Measurements from ENCODE around the gene HSPA9. TPM values are rescaled to one million over a fixed set of nuclear protein-coding genes. Genes with fewer than 3 reads are reported as not detected.

Gene HSPA9
- total RNA-seq, 4 donors from 2014 or later, result 152 to 221 (median 160) TPM

DNA sequence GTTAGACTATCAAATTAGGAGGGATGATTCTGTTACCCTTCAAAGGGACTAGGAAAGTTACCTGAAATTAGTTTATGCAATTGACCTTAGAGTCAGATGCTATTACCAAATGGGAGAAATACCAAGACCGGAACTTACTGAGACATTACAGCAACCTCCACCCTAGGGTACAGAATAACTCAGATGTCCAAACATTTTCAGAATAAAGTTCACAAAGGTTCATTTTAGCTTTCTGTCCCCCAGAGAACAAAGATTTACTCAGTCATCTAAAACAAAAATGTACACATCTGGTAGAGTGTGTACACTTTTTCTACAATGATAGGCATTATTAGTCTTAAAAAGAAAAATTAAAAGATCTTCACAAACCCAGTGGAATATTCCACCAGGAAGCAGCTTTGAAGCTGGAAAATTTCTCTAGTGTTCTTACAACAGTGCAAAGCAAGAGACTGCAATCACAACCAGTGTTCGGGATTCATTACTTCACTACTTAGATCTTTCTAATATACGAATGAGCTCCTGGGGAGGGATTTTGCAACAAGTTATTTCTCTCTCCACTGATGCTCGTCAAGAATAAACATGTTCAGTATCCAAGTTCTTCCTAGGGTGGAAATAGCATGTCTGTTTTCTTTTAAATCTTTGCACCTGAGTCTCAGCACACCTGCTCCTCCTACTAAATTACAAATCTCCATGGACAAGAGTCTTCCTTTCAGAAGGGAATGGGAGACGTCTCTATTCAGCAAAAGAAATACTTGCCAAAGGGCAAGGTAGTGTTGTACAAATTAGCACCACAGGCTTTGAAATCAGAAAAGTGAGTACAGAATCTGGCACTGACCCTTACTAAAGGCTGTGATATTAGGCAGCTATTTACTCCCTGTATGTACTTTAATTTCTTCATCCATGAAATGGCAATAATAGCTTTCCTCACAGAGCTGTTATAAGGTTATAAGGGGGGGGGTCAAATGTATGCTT, 40.9 kb downstream of the HSPA9 start:
- Histone ChIP-seq H3K27me3 (no peaks in the 10 kb centered on the region), H3K36me3 (peaks cover 0 to 6% (median 0%) of the 10 kb centered on the region in 3 donors), H3K27ac (no peak overlapping the region), H3K4me3 (no peak overlapping the region), H3K9me3 (no peaks in the 10 kb centered on the region), H3K4me1 (peaks cover 0 to 14% (median 0%) of the 10 kb centered on the region in 4 donors)
- TF ChIP-seq POLR2A (IDR thresholded peaks at IDR 0.05), result no peak
- no peak for TF ChIP-seq CTCF (IDR thresholded peaks at IDR 0.05)
- no peak for DNase-seq

DNA sequence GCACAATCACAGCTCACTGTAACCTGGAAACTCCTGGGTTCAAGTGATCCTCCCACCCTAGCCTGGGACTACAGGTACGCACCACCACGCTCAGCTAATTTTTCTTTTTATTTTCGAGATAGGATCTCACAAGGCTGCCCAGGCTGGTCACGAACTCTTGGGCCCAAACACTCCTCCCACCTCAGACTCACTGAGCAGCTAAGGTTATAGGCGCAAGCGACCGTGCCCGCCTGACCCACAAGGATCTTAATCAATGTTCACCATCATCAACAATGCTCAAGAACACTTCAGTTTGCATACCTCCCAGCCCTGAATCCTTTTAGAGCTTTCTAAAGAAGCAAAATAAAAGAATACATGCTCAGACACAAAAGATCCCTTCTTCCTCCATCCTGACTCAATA, 45.4 kb downstream of the HSPA9 start:
- DNase-seq, result no peak
- H3K27me3 ChIP-seq, result no peaks in the 10 kb centered on the region
- no peaks in the 10 kb centered on the region for H3K9me3 ChIP-seq
- H3K27ac ChIP-seq, result no peak overlapping the region
- TF ChIP-seq CTCF (IDR thresholded peaks at IDR 0.05) (no peak), POLR2A (IDR thresholded peaks at IDR 0.05) (no peak)
- no peak overlapping the region for H3K4me3 ChIP-seq
- peaks cover 0 to 8% (median 0%) of the 10 kb centered on the region in 3 donors for H3K36me3 ChIP-seq
- peaks cover 0 to 8% (median 0%) of the 10 kb centered on the region in 4 donors for H3K4me1 ChIP-seq

DNA sequence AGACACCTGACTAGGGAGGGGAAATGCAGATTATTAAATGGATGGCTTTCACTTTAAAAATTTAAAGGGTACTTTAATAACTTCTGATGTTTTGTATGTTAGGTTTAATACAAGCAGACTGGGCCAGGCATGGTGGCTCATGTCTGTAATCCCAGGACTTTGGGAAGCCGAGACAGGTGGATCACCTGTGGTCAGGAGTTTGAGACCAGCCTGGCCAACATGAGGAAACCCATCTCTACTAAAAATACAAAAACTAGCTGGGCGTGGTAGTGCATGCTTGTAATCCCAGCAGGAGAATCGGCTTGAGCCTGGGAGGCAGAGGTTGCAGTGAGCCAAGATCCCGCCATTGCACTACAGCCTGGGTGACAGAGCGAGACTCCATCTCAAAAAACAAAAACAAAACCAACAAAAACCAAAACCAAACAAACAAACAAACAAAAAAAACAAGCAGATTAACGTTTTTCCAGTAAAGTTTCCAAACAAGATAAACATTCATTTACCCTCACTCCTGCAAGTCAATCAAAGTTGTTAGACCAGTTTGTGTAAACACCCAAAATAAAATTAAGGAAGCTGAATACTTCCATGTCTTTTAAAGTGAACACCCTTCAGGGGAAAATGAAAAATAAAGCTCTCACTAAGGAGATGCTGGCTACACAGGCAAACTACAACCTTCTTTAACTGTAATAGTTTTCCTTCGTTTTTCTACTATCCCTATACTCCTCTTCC, 46.3 kb downstream of the HSPA9 start:
- no peak for DNase-seq
- Histone ChIP-seq H3K27ac (no peak overlapping the region), H3K4me1 (peaks cover 0 to 8% (median 0%) of the 10 kb centered on the region in 4 donors), H3K9me3 (no peaks in the 10 kb centered on the region), H3K4me3 (no peak overlapping the region), H3K27me3 (no peaks in the 10 kb centered on the region), H3K36me3 (peaks cover 0 to 8% (median 0%) of the 10 kb centered on the region in 3 donors)
- no peak for TF ChIP-seq CTCF (IDR thresholded peaks at IDR 0.05)
- TF ChIP-seq POLR2A (IDR thresholded peaks at IDR 0.05), result no peak

DNA sequence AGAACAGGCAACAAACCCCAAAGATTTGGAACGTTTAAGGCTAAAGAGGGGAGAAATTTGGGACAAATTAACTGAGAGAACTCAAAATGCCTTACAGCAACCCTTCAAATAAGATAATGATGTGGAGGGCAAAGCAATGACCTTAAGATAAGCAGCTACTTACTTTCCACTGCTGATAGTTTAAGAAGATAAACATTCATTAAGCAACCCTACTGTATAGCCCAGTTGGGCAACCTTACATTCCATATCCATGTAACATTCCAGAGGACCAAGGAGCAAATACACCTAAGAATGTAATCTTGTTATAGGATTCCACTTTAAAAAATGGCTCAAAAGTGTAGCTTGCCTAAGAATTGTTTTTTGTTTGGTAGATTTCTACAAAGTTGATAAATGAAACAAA, 47.0 kb downstream of the HSPA9 start:
- Histone ChIP-seq H3K27ac (no peak overlapping the region), H3K4me3 (no peak overlapping the region), H3K9me3 (no peaks in the 10 kb centered on the region), H3K36me3 (peaks cover 0 to 8% (median 0%) of the 10 kb centered on the region in 3 donors), H3K27me3 (no peaks in the 10 kb centered on the region), H3K4me1 (peaks cover 0 to 8% (median 0%) of the 10 kb centered on the region in 4 donors)
- TF ChIP-seq CTCF (IDR thresholded peaks at IDR 0.05), result no peak
- TF ChIP-seq POLR2A (IDR thresholded peaks at IDR 0.05), result no peak
- no peak for DNase-seq

GRCh38 chr5:138527170-138527569, 48.0 kb downstream of the HSPA9 start:
- DNase-seq, result no peak
- no peak for TF ChIP-seq CTCF (IDR thresholded peaks at IDR 0.05)
- no peak for TF ChIP-seq POLR2A (IDR thresholded peaks at IDR 0.05)
- peaks cover 0 to 8% (median 0%) of the 10 kb centered on the region in 3 donors for H3K36me3 ChIP-seq
- H3K27me3 ChIP-seq, result no peaks in the 10 kb centered on the region
- no peaks in the 10 kb centered on the region for H3K9me3 ChIP-seq
- H3K27ac ChIP-seq, result no peak overlapping the region
- no peak overlapping the region for H3K4me3 ChIP-seq
- H3K4me1 ChIP-seq, result peaks cover 0 to 8% (median 0%) of the 10 kb centered on the region in 4 donors
